Right atrium auricular region (tissue), 2 donors: Measurements from ENCODE around the gene PUS10. TPM values are rescaled to one million over a fixed set of nuclear protein-coding genes. Genes with fewer than 3 reads are reported as not detected.
"Not testable (repeated sequence)": the region's sequence is repeated elsewhere in the genome, so short reads cannot be mapped to it uniquely, and the experiment has no call there.

Experiments used
- DNase-seq: peaks from one replicate; pipeline ENCODE4 v3.0.0-alpha.2; 2019; ENCODE audit warnings: low spot score
- H3K27ac ChIP-seq, 2 donors: fragments of 200-600 bp; sonication (generic); 1 replicate in 1 of 2; 2 replicates in 1 of 2; pipeline ENCODE4 v1.5.1; 2016 to 2019
- H3K27me3 ChIP-seq, 2 donors: fragments of 200-600 bp; sonication (generic); one replicate each; pipeline versions ENCODE4 v1.5.1 to v1.6.0; 2017 to 2019
- H3K36me3 ChIP-seq: fragments of 200-600 bp; sonication (generic); one replicate; pipeline ENCODE4 v1.5.1; 2016
- H3K4me1 ChIP-seq, 2 donors: fragments of 200-600 bp; sonication (generic); one replicate each; pipeline versions ENCODE4 v1.5.1 to v1.6.0; 2017 to 2019
- H3K4me3 ChIP-seq, 2 donors: fragments of 200-600 bp; sonication (generic); 1 replicate in 1 of 2; 2 replicates in 1 of 2; pipeline ENCODE4 v1.5.1; 2017 to 2019; ENCODE audit warnings: mild to moderate bottlenecking in 1 of 2, moderate library complexity in 1 of 2
- H3K9me3 ChIP-seq, 2 donors: fragments of 200-600 bp; sonication (generic); one replicate each; pipeline ENCODE4 v1.5.1; 2019
- CTCF ChIP-seq, 2 donors: fragments of 200-600 bp; sonication (generic); IDR thresholded peaks; one replicate each; pipeline ENCODE4 v1.5.1; 2019; ENCODE audit warnings: antibody characterized with exemption in 2 of 2
- total RNA-seq, 2 donors: library from RNA; depleted of rRNA; stranded (reverse); fragments of >200 nt; gene quantifications; one replicate each; pipeline ENCODE4 v1.1.0, GENCODE V29; 2016

The PUS10 gene
- total RNA-seq, 2 donors from 2014 or later = 1.8 to 4.6 TPM

GRCh38 chr2:61016392-61017002 lies 1.6 kb downstream of the PUS10 start:
- H3K27me3 ChIP-seq = no peaks in the 10 kb centered on the region
- H3K36me3 ChIP-seq = no peaks in the 10 kb centered on the region
- H3K27ac ChIP-seq = peak overlapping the region; percentile 89 to 93
- no peak for DNase-seq
- H3K4me1 ChIP-seq = peaks cover 0 to 25% of the 10 kb centered on the region in 2 donors
- H3K9me3 ChIP-seq = no peaks in the 10 kb centered on the region
- no peak for TF ChIP-seq CTCF (IDR thresholded peaks at IDR 0.05)
- H3K4me3 ChIP-seq = peak overlapping the region; percentile 89 to 90

GRCh38 chr2:61015976-61016375 lies 2.1 kb downstream of the PUS10 start:
- H3K36me3 ChIP-seq = no peaks in the 10 kb centered on the region
- H3K4me3 ChIP-seq = no peak overlapping the region
- H3K27me3 ChIP-seq = no peaks in the 10 kb centered on the region
- DNase-seq = no peak
- no peak overlapping the region for H3K27ac ChIP-seq
- H3K9me3 ChIP-seq = no peaks in the 10 kb centered on the region
- TF ChIP-seq CTCF (IDR thresholded peaks at IDR 0.05) = no peak
- peaks cover 0 to 25% of the 10 kb centered on the region in 2 donors for H3K4me1 ChIP-seq

GRCh38 chr2:61014763-61015162 lies 3.3 kb downstream of the PUS10 start:
- H3K9me3 ChIP-seq = no peaks in the 10 kb centered on the region
- H3K36me3 ChIP-seq = no peaks in the 10 kb centered on the region
- TF ChIP-seq CTCF (IDR thresholded peaks at IDR 0.05) = no peak
- peaks cover 0 to 22% of the 10 kb centered on the region in 2 donors for H3K4me1 ChIP-seq
- DNase-seq = no peak
- no peaks in the 10 kb centered on the region for H3K27me3 ChIP-seq
- H3K27ac ChIP-seq = no peak overlapping the region
- no peak overlapping the region for H3K4me3 ChIP-seq

GRCh38 chr2:61013382-61013781 lies 4.7 kb downstream of the PUS10 start:
- H3K27ac ChIP-seq = no peak overlapping the region

GRCh38 chr2:61012303-61012702 lies 5.8 kb downstream of the PUS10 start:
- not testable (repeated sequence) for H3K36me3 ChIP-seq, H3K4me1 ChIP-seq, DNase-seq, H3K4me3 ChIP-seq, H3K27me3 ChIP-seq, H3K9me3 ChIP-seq, H3K27ac ChIP-seq

More at GRCh38 chr2:61013382-61013781, 4.7 kb downstream of the PUS10 start:
- H3K4me3 ChIP-seq = no peak overlapping the region
- H3K4me1 ChIP-seq = peaks cover 0 to 10% of the 10 kb centered on the region in 2 donors
- no peaks in the 10 kb centered on the region for H3K9me3 ChIP-seq
- no peak for DNase-seq
- H3K27me3 ChIP-seq = no peaks in the 10 kb centered on the region
- H3K36me3 ChIP-seq = no peaks in the 10 kb centered on the region
- TF ChIP-seq CTCF (IDR thresholded peaks at IDR 0.05) = no peak

GRCh38 chr2:61011678-61012077 lies 6.4 kb downstream of the PUS10 start:
- H3K27ac ChIP-seq = no peak overlapping the region
- H3K4me3 ChIP-seq = no peak overlapping the region
- DNase-seq = no peak
- H3K27me3 ChIP-seq = no peaks in the 10 kb centered on the region
- no peaks in the 10 kb centered on the region for H3K36me3 ChIP-seq
- H3K9me3 ChIP-seq = no peaks in the 10 kb centered on the region
- no peak for TF ChIP-seq CTCF (IDR thresholded peaks at IDR 0.05)
- peaks cover 0 to 8% of the 10 kb centered on the region in 2 donors for H3K4me1 ChIP-seq
